B cell (primary cell): ENCODE results near the gene ANKRD28. TPM values are rescaled to one million over a fixed set of nuclear protein-coding genes. Genes with fewer than 3 reads are reported as not detected.

ENCODE experiments used
- ATAC-seq: fragments of 200-7000 bp; cut with Tn5 transposase; one replicate; pipeline ENCODE4 v1.10.0; 2021; ENCODE audit warnings: low read depth, mild to moderate bottlenecking, moderate number of reproducible peaks, moderate library complexity
- CTCF ChIA-PET: fragments of 350-600 bp; sonication (Branson Sonifier 250); formaldehyde crosslinking; loops from one replicate; lab custom pipeline; 2021; ENCODE audit warnings: antibody characterized with exemption, inconsistent platforms; lab: Charles Lee
- POLR2A ChIA-PET: fragments of 350-600 bp; sonication (Branson Sonifier 250); formaldehyde crosslinking; loops from one replicate; lab custom pipeline; 2021; ENCODE audit warnings: antibody characterized with exemption; lab: Charles Lee
- DNase-seq: peaks from one replicate; pipeline ENCODE4 v3.0.0; 2013
- H2AFZ ChIP-seq: 2 replicates; pipeline ENCODE4 v1.6.1; 2012; ENCODE audit warnings: mild to moderate bottlenecking, low read depth, low read length; ENCODE audit not compliant: insufficient read depth, poor library complexity, severe bottlenecking
- H3K27ac ChIP-seq, 2 donors: 1 replicate in 1 of 2; 2 replicates in 1 of 2; pipeline ENCODE4 v1.5.1; 2012 to 2013; ENCODE audit warnings: low read length in 2 of 2, mild to moderate bottlenecking in 2 of 2, moderate library complexity in 1 of 2
- H3K27me3 ChIP-seq, 4 experiments: fragments of 200-600 bp in 1 of 4; sonication (generic) in 1 of 4; replicated peaks in 1 of 4; 1 replicate in 2 of 4; 2 replicates in 2 of 4; pipeline versions ENCODE4 v1.6.1 to v1.7.0; 2013 to 2016; ENCODE audit warnings: low read length in 3 of 4, mild to moderate bottlenecking in 2 of 4, mixed read lengths in 1 of 4, moderate library complexity in 1 of 4; ENCODE audit not compliant: insufficient read depth in 4 of 4, control insufficient read depth in 3 of 4; ENCODE audit errors: control extremely low read depth in 1 of 4
- H3K36me3 ChIP-seq, 2 experiments: replicated peaks in 1 of 2; 1 replicate in 1 of 2; 2 replicates in 1 of 2; pipeline versions ENCODE4 v1.6.1 to v1.7.1; 2013; ENCODE audit warnings: low read length in 1 of 2; ENCODE audit not compliant: insufficient read depth in 2 of 2, control insufficient read depth in 1 of 2; ENCODE audit errors: control extremely low read depth in 1 of 2, extremely low read depth in 1 of 2
- H3K4me1 ChIP-seq, 2 donors: fragments of 200-600 bp in 1 of 2; sonication (generic) in 1 of 2; 1 replicate in 1 of 2; 2 replicates in 1 of 2; pipeline versions ENCODE4 v1.5.1 to v1.6.1; 2013 to 2017; ENCODE audit warnings: low read length in 2 of 2; ENCODE audit not compliant: control insufficient read depth in 2 of 2, insufficient read depth in 2 of 2
- H3K4me2 ChIP-seq: replicated peaks from 2 replicates; pipeline ENCODE3; 2012; ENCODE audit warnings: mild to moderate bottlenecking, low read depth, low read length; ENCODE audit not compliant: poor library complexity, severe bottlenecking
- H3K4me3 ChIP-seq, 5 experiments: fragments of 200-600 bp in 1 of 5; sonication (generic) in 1 of 5; 1 replicate in 3 of 5; 2 replicates in 2 of 5; pipeline versions ENCODE4 v1.5.1 to v1.7.0; 2011 to 2016; ENCODE audit warnings: low read length in 4 of 5, mild to moderate bottlenecking in 4 of 5, low read depth in 2 of 5, control low read depth in 1 of 5, moderate library complexity in 1 of 5; ENCODE audit not compliant: insufficient read depth in 1 of 5; ENCODE audit errors: control extremely low read depth in 1 of 5, extremely low read depth in 1 of 5
- H3K79me2 ChIP-seq: fragments of 200-600 bp; sonication (generic); one replicate; pipeline ENCODE4 v1.6.0; 2016; ENCODE audit warnings: low read length; ENCODE audit not compliant: control insufficient read depth, insufficient read depth
- H3K9ac ChIP-seq: fragments of 200-600 bp; sonication (generic); 2 replicates; pipeline ENCODE4 v1.6.1; 2017; ENCODE audit warnings: mild to moderate bottlenecking, low read length, moderate library complexity
- H3K9me3 ChIP-seq, 3 donors: one replicate each; pipeline versions ENCODE4 v1.6.1 to v1.7.1; 2013; ENCODE audit warnings: low read length in 2 of 3; ENCODE audit not compliant: control insufficient read depth in 2 of 3, insufficient read depth in 1 of 3; ENCODE audit errors: control extremely low read depth in 1 of 3
- H4K20me1 ChIP-seq: 2 replicates; pipeline ENCODE4 v1.6.0; 2012; ENCODE audit warnings: mild to moderate bottlenecking, low read length; ENCODE audit not compliant: insufficient read depth, control insufficient read depth, poor library complexity, severe bottlenecking
- H3K27ac Mint-ChIP-seq: one replicate; pipeline ENCODE4 v1.8.0; 2021; ENCODE audit warnings: mixed read lengths
- H3K27me3 Mint-ChIP-seq: one replicate; pipeline ENCODE4 v1.8.0; 2021; ENCODE audit warnings: mixed read lengths
- H3K4me1 Mint-ChIP-seq: one replicate; pipeline ENCODE4 v1.8.0; 2021; ENCODE audit warnings: mixed read lengths
- H3K4me3 Mint-ChIP-seq: one replicate; pipeline ENCODE4 v1.8.0; 2021; ENCODE audit warnings: mixed read lengths
- H3K9me3 Mint-ChIP-seq: one replicate; pipeline ENCODE4 v1.8.0; 2022; ENCODE audit warnings: mixed read lengths; ENCODE audit not compliant: insufficient read depth
- CTCF ChIP-seq: fragments of 200-600 bp; IDR thresholded peaks from one replicate; pipeline ENCODE4 v1.8.0; 2022; ENCODE audit warnings: antibody characterized with exemption, mild to moderate bottlenecking
- EZH2 ChIP-seq: IDR thresholded peaks from 2 replicates; pipeline ENCODE4 v1.6.1; 2012; ENCODE audit warnings: borderline replicate concordance, low read depth, mild to moderate bottlenecking, moderate library complexity, low read length; ENCODE audit not compliant: insufficient read depth, poor library complexity, severe bottlenecking
- WGBS: methylation state at CpG from one replicate; pipeline ENCODE4 v1.1.5; 2013; ENCODE audit warnings: missing lambda C conversion rate; ENCODE audit not compliant: insufficient coverage; 5-methylcytosine and 5-hydroxymethylcytosine counted together
- intact Hi-C: fragments of 100-400 bp; cut with micrococcal nuclease; formaldehyde crosslinking; loops from one replicate; pipeline ENCODE4 v1.10.0; 2022
- polyA minus RNA-seq: library from RNA; depleted of rRNA, polyadenylated mRNA; stranded (reverse); fragments of >200 nt; gene quantifications from 2 replicates; pipeline ENCODE4 v1.2.3, GENCODE V29; 2012
- polyA plus RNA-seq: library from polyadenylated mRNA; depleted of rRNA; stranded (reverse); fragments of >200 nt; gene quantifications from 2 replicates; pipeline ENCODE4 v1.2.3, GENCODE V29; 2012
- total RNA-seq, 2 donors: library from RNA; stranded (reverse); fragments of 120-200 nt in 1 of 2; gene quantifications; 1 replicate in 1 of 2; 2 replicates in 1 of 2; pipeline versions ENCODE4 v1.2.3 to v1.2.4, GENCODE V29; 2013 to 2022

Gene ANKRD28
- total RNA-seq (37.4 and 45.7 TPM in 2 replicates), polyA plus RNA-seq (20.7 and 30.2 TPM in 2 replicates), polyA minus RNA-seq (21.5 and 39.2 TPM in 2 replicates)
- 46.4 TPM for total RNA-seq (2013)

GRCh38 chr3:15797642-15798303 lies at the start of gene ANKRD28:
Gene ANKRD28 (minus strand): TSS chr3:15797979. CDS start chr3:15796521, 1,458 bp downstream.
- Histone ChIP-seq H3K27ac (peak within 1 kb of the TSS; percentile 47 to 91), H4K20me1 (no peaks in the 10 kb centered on the region), H3K4me1 (peaks cover 33 to 39% of the 10 kb centered on the region in 2 donors), H3K27me3 (no peaks in the 10 kb centered on the region), H3K9ac (peak within 1 kb of the TSS; percentile 65), H3K4me2 (peak within 1 kb of the TSS; percentile 72), H3K36me3 (no peaks in the 10 kb centered on the region), H2AFZ (peak within 1 kb of the TSS; percentile 37), H3K4me3 (peak within 1 kb of the TSS in 3 of 5 experiments; percentile 18 to 52 (median 50)), H3K9me3 (no peaks in the 10 kb centered on the region), H3K79me2 (peaks cover 36% of the 10 kb centered on the region)
- WGBS, result 2% methylated on average over 3 of the region's 6 CpGs
- Mint-ChIP-seq H3K4me1 (peaks cover 68% of the 10 kb centered on the region), H3K4me3 (peak within 1 kb of the TSS; percentile 70), H3K9me3 (no peaks in the 10 kb centered on the region), H3K27ac (peak within 1 kb of the TSS; percentile 64), H3K27me3 (no peaks in the 10 kb centered on the region)
- intact Hi-C loops, result loop anchor here (1.0 to 5.0 kb wide), 3 partner anchors 8 to 715 kb away; partner anchors contain the start of gene RFTN1
- TF ChIP-seq EZH2, result no peak
- no peak for TF ChIP-seq CTCF
- POLR2A ChIA-PET, result interaction anchor here (1.1 kb wide), 1 partner anchor 8 kb away, joined by 13 read pairs; no protein-coding TSS in a partner anchor
- peak; percentile 57 for DNase-seq
- CTCF ChIA-PET, result interaction anchor here (0.6 to 2.6 kb wide), 5 partner anchors 10 to 595 kb away, joined by 3 to 13 read pairs (median 5); no protein-coding TSS in a partner anchor
- no peak for ATAC-seq

GRCh38 chr3:15847239-15847638 lies 49.5 kb upstream of the ANKRD28 start:
- H3K4me1 Mint-ChIP-seq, result peaks cover 35% of the 10 kb centered on the region
- ATAC-seq (no peak), DNase-seq (no peak)
- intact Hi-C loops, result no loop called here
- Histone ChIP-seq H3K27me3 (no peaks in the 10 kb centered on the region), H3K4me2 (no peak overlapping the region), H3K79me2 (peaks cover 84% of the 10 kb centered on the region), H3K4me3 (no peak overlapping the region), H3K9me3 (no peaks in the 10 kb centered on the region), H3K9ac (no peak overlapping the region), H4K20me1 (peaks cover 48% of the 10 kb centered on the region), H3K36me3 (peaks cover 0 to 1% of the 10 kb centered on the region in 2 experiments), H3K27ac (no peak overlapping the region), H2AFZ (no peak overlapping the region), H3K4me1 (no peaks in the 10 kb centered on the region)
- no peak overlapping the region for H3K4me3 Mint-ChIP-seq
- no peak for TF ChIP-seq CTCF
- no peak for TF ChIP-seq EZH2
- ChIA-PET CTCF (no interaction called here), POLR2A (no interaction called here)
- no peaks in the 10 kb centered on the region for H3K27me3 Mint-ChIP-seq
- H3K27ac Mint-ChIP-seq, result no peak overlapping the region
- peaks cover 2% of the 10 kb centered on the region for H3K9me3 Mint-ChIP-seq
